Naive thymus-derived CD4-positive, alpha-beta T cell (primary cell): Measurements from ENCODE around the gene FOXQ1. TPM values are rescaled to one million over a fixed set of nuclear protein-coding genes. Genes with fewer than 3 reads are reported as not detected.

Experiments
- ATAC-seq: fragments of 150-1000 bp; cut with Tn5 transposase; 2 replicates; pipeline ENCODE4 v1.10.0; 2021; ENCODE audit warnings: mild to moderate bottlenecking, moderate library complexity
- CTCF ChIA-PET: fragments of 350-600 bp; sonication (Branson Sonifier 250); formaldehyde crosslinking; loops from one replicate; lab custom pipeline; 2021; ENCODE audit warnings: antibody characterized with exemption; lab: Charles Lee
- POLR2A ChIA-PET: fragments of 350-600 bp; sonication (Branson Sonifier 250); formaldehyde crosslinking; loops from one replicate; lab custom pipeline; 2021; ENCODE audit warnings: antibody characterized with exemption, inconsistent platforms; lab: Charles Lee
- DNase-seq, 9 donors: peaks; one replicate each; pipeline versions ENCODE4 v3.0.0 to v3.0.0-alpha.2; 2020 to 2022; ENCODE audit warnings: mixed read lengths in 1 of 9
- H3K27ac ChIP-seq: one replicate; pipeline ENCODE4 v1.7.0; 2013; ENCODE audit warnings: mild to moderate bottlenecking, low read depth, low read length, moderate library complexity
- H3K27me3 ChIP-seq, 2 donors: one replicate each; pipeline ENCODE4 v1.7.0; 2013; ENCODE audit warnings: low read length in 2 of 2, mild to moderate bottlenecking in 2 of 2, moderate library complexity in 2 of 2; ENCODE audit not compliant: control insufficient read depth in 2 of 2, insufficient read depth in 2 of 2
- H3K36me3 ChIP-seq, 3 experiments: 1 replicate in 2 of 3; 2 replicates in 1 of 3; pipeline ENCODE4 v1.7.0; 2013; ENCODE audit warnings: low read length in 3 of 3, mild to moderate bottlenecking in 3 of 3, moderate library complexity in 1 of 3; ENCODE audit not compliant: insufficient read depth in 3 of 3, control insufficient read depth in 2 of 3
- H3K4me1 ChIP-seq, 2 donors: one replicate each; pipeline ENCODE4 v1.7.0; 2013; ENCODE audit warnings: low read length in 2 of 2, mild to moderate bottlenecking in 2 of 2, moderate library complexity in 1 of 2; ENCODE audit not compliant: control insufficient read depth in 2 of 2, insufficient read depth in 2 of 2
- H3K4me3 ChIP-seq: 2 replicates; pipeline ENCODE4 v1.7.0; 2013; ENCODE audit warnings: mild to moderate bottlenecking, low read length
- H3K9me3 ChIP-seq, 3 experiments: 1 replicate in 2 of 3; 2 replicates in 1 of 3; pipeline ENCODE4 v1.7.0; 2013; ENCODE audit warnings: low read length in 3 of 3; ENCODE audit not compliant: control insufficient read depth in 2 of 3
- H3K27ac Mint-ChIP-seq, 9 donors: one replicate each; pipeline ENCODE4 v1.8.0; 2020 to 2022; ENCODE audit warnings: mixed read lengths in 9 of 9, mild to moderate bottlenecking in 8 of 9, moderate library complexity in 5 of 9, inconsistent platforms in 2 of 9
- H3K27me3 Mint-ChIP-seq, 5 donors: one replicate each; pipeline ENCODE4 v1.8.0; 2021 to 2022; ENCODE audit warnings: mixed read lengths in 5 of 5, mild to moderate bottlenecking in 1 of 5
- H3K36me3 Mint-ChIP-seq, 5 donors: one replicate each; pipeline ENCODE4 v1.8.0; 2020 to 2022; ENCODE audit warnings: mixed read lengths in 5 of 5, mild to moderate bottlenecking in 3 of 5, inconsistent platforms in 1 of 5
- H3K4me1 Mint-ChIP-seq, 7 donors: one replicate each; pipeline ENCODE4 v1.8.0; 2020 to 2022; ENCODE audit warnings: mixed read lengths in 7 of 7, mild to moderate bottlenecking in 3 of 7, inconsistent platforms in 1 of 7
- H3K4me3 Mint-ChIP-seq, 10 donors: one replicate each; pipeline ENCODE4 v1.8.0; 2020 to 2022; ENCODE audit warnings: mild to moderate bottlenecking in 10 of 10, mixed read lengths in 10 of 10, moderate library complexity in 6 of 10, inconsistent platforms in 2 of 10
- H3K9me3 Mint-ChIP-seq, 11 donors: one replicate each; pipeline ENCODE4 v1.8.0; 2020 to 2022; ENCODE audit warnings: mixed read lengths in 11 of 11, mild to moderate bottlenecking in 4 of 11, inconsistent platforms in 1 of 11, moderate library complexity in 1 of 11
- intact Hi-C, 2 donors: fragments of 100-400 bp; cut with micrococcal nuclease; formaldehyde crosslinking; loops; one replicate each; pipeline ENCODE4 v1.15.1; 2023
- polyA plus RNA-seq, 2 donors: library from polyadenylated mRNA; unstranded; fragments of 300-500 nt; fragmentation: Illumina TruSeq; gene quantifications; one replicate each; pipeline ENCODE4 v1.2.3, GENCODE V29; 2021
- total RNA-seq, 6 experiments: library from RNA in 5 of 6; stranded (reverse) in 5 of 6; gene quantifications; 1 replicate in 5 of 6; 2 replicates in 1 of 6; pipeline ENCODE4 v1.2.3 and lab custom pipeline; 2021 to 2026

FOXQ1 gene
- total and polyA plus RNA-seq, 7 experiments from 2014 or later = not detected

DNA sequence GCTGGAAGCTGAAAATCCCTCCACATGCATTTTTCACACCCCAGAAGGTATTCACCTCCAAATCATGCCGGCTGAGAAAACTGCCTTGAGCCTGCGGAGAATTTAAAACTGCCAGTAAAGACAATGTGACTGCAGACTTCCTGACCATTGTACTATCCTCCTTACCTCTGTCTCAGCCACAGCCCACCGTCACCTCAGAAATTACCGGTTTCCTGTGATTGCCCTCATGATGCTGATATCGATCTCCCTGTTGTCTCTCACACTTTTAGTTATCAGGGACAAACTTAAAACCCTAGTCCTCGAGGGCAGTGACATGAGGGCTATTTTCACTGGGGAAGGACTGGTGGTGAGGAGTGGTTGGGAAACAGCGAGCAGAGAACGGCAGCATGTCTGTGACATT lies 30.2 kb upstream of the FOXQ1 start:
- H3K27ac Mint-ChIP-seq = no peak overlapping the region
- no peaks in the 10 kb centered on the region for H3K9me3 ChIP-seq
- no peaks in the 10 kb centered on the region for H3K36me3 Mint-ChIP-seq
- no peak overlapping the region for H3K27ac ChIP-seq
- no peaks in the 10 kb centered on the region for H3K4me1 ChIP-seq
- no peak for DNase-seq
- intact Hi-C loops = no loop called here
- H3K4me3 Mint-ChIP-seq = no peak overlapping the region
- ChIA-PET POLR2A (no interaction called here), CTCF (no interaction called here)
- H3K27me3 Mint-ChIP-seq = peaks cover 22 to 59% (median 44%) of the 10 kb centered on the region in 5 donors
- H3K27me3 ChIP-seq = no peaks in the 10 kb centered on the region
- H3K4me3 ChIP-seq = no peak overlapping the region
- peaks cover 0 to 2% (median 0%) of the 10 kb centered on the region in 11 donors for H3K9me3 Mint-ChIP-seq
- H3K4me1 Mint-ChIP-seq = peaks cover 0 to 5% (median 0%) of the 10 kb centered on the region in 7 donors
- H3K36me3 ChIP-seq = no peaks in the 10 kb centered on the region
- ATAC-seq = no peak

DNA sequence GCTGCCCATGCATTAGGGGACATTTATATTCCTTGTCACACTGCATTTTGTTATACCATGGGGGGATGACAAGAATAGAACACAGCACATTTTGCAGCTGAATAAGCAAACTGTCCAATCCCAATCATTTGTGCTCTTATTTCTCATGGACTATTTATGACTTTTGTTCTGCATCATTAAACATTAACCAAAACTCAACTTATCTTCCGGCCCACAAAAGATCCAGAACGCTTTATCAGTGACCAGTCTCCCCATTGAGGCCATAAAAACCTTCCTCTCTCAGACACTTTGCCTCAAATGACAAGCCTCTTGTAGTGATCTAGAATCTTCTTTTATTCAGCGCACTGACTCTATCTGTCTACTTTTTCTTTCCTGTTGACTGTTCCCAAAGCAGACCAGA lies 28.4 kb upstream of the FOXQ1 start:
- peaks cover 0 to 5% (median 0%) of the 10 kb centered on the region in 7 donors for H3K4me1 Mint-ChIP-seq
- Histone ChIP-seq H3K27me3 (no peaks in the 10 kb centered on the region), H3K36me3 (no peaks in the 10 kb centered on the region), H3K4me1 (no peaks in the 10 kb centered on the region), H3K27ac (no peak overlapping the region), H3K9me3 (no peaks in the 10 kb centered on the region), H3K4me3 (no peak overlapping the region)
- H3K9me3 Mint-ChIP-seq = peaks cover 0 to 2% (median 0%) of the 10 kb centered on the region in 11 donors
- intact Hi-C loops = no loop called here
- ChIA-PET POLR2A (no interaction called here), CTCF (no interaction called here)
- H3K36me3 Mint-ChIP-seq = no peaks in the 10 kb centered on the region
- ATAC-seq = no peak
- H3K4me3 Mint-ChIP-seq = no peak overlapping the region
- H3K27me3 Mint-ChIP-seq = peaks cover 25 to 63% (median 46%) of the 10 kb centered on the region in 5 donors
- no peak for DNase-seq
- H3K27ac Mint-ChIP-seq = no peak overlapping the region

DNA sequence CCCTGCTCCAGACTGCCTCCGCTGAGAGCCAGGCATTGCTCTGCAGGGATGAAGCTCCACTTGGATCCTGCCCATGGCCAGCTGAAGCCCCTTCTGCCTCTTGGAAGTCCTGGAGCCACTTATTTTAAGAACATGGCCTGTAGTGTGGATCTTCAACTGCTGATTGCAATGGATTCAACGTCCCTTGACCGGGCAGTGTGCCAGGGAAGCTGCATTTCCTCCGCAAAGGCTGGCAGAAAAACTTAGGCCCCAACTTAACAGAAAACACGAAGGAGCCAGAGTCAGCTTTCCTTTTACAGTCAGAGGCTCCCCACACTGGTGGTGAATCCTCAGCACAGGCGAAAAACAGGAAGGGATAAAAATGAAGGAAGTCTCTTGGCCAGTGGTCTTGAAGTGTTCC lies 26.3 kb upstream of the FOXQ1 start:
- Mint-ChIP-seq H3K4me1 (peaks cover 0 to 5% (median 0%) of the 10 kb centered on the region in 7 donors), H3K4me3 (no peak overlapping the region), H3K9me3 (peaks cover 0 to 2% (median 0%) of the 10 kb centered on the region in 11 donors), H3K36me3 (no peaks in the 10 kb centered on the region), H3K27ac (no peak overlapping the region), H3K27me3 (peaks cover 17 to 69% (median 45%) of the 10 kb centered on the region in 5 donors)
- DNase-seq (no peak), ATAC-seq (no peak)
- Histone ChIP-seq H3K4me1 (no peaks in the 10 kb centered on the region), H3K27me3 (no peaks in the 10 kb centered on the region), H3K36me3 (no peaks in the 10 kb centered on the region), H3K4me3 (no peak overlapping the region), H3K9me3 (no peaks in the 10 kb centered on the region), H3K27ac (no peak overlapping the region)
- POLR2A ChIA-PET = no interaction called here
- CTCF ChIA-PET = no interaction called here
- intact Hi-C loops = no loop called here

- H3K27ac ChIP-seq = no peak overlapping the region
- POLR2A ChIA-PET = no interaction called here
- no peak for DNase-seq
These were observed 25.9 kb upstream of the FOXQ1 start for GRCh38 chr6:1285956-1286355.

GRCh38 chr6:1287103-1287591 lies 24.8 kb upstream of the FOXQ1 start:
- Histone ChIP-seq H3K4me1 (no peaks in the 10 kb centered on the region), H3K9me3 (no peaks in the 10 kb centered on the region), H3K27ac (no peak overlapping the region), H3K4me3 (no peak overlapping the region), H3K36me3 (no peaks in the 10 kb centered on the region), H3K27me3 (no peaks in the 10 kb centered on the region)
- ChIA-PET CTCF (no interaction called here), POLR2A (no interaction called here)
- intact Hi-C loops = no loop called here
- H3K4me3 Mint-ChIP-seq = no peak overlapping the region
- H3K36me3 Mint-ChIP-seq = no peaks in the 10 kb centered on the region
- H3K4me1 Mint-ChIP-seq = no peaks in the 10 kb centered on the region
- H3K9me3 Mint-ChIP-seq = peaks cover 0 to 5% (median 0%) of the 10 kb centered on the region in 11 donors
- no peak overlapping the region for H3K27ac Mint-ChIP-seq
- peaks cover 10 to 56% (median 32%) of the 10 kb centered on the region in 5 donors for H3K27me3 Mint-ChIP-seq
- ATAC-seq (peak; percentile 85), DNase-seq (no peak)

More at GRCh38 chr6:1285956-1286355, 25.9 kb upstream of the FOXQ1 start:
- Histone ChIP-seq H3K4me3 (no peak overlapping the region), H3K4me1 (no peaks in the 10 kb centered on the region), H3K36me3 (no peaks in the 10 kb centered on the region), H3K9me3 (no peaks in the 10 kb centered on the region), H3K27me3 (no peaks in the 10 kb centered on the region)
- H3K27ac Mint-ChIP-seq = no peak overlapping the region
- peaks cover 0 to 2% (median 0%) of the 10 kb centered on the region in 11 donors for H3K9me3 Mint-ChIP-seq
- no peaks in the 10 kb centered on the region for H3K36me3 Mint-ChIP-seq
- no peak overlapping the region for H3K4me3 Mint-ChIP-seq
- peaks cover 15 to 68% (median 44%) of the 10 kb centered on the region in 5 donors for H3K27me3 Mint-ChIP-seq
- H3K4me1 Mint-ChIP-seq = peaks cover 0 to 5% (median 0%) of the 10 kb centered on the region in 7 donors
- CTCF ChIA-PET = no interaction called here
- intact Hi-C loops = no loop called here
- no peak for ATAC-seq

DNA sequence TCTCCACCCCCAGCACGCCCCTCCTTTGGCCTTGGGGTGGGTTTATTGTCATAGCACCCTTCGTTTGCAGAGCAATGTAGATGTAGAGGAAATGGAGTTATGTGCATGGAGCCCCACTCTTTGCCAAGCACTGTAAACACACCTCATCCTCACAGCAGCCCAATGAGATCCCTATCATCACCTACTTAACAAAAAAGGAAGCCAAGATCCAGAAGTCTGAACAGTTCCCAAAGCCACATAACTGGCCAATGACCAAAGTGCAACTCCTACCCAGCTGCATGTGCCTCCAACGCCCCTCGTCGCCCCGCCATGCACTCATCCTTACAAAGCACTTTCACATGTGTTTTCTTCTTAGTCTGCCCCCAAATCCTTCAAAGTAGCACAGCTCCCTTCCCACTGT lies 21.8 kb upstream of the FOXQ1 start:
- Mint-ChIP-seq H3K4me1 (no peaks in the 10 kb centered on the region), H3K27me3 (peaks cover 8 to 60% (median 41%) of the 10 kb centered on the region in 5 donors), H3K36me3 (no peaks in the 10 kb centered on the region), H3K4me3 (no peak overlapping the region), H3K9me3 (peaks cover 0 to 7% (median 3%) of the 10 kb centered on the region in 11 donors), H3K27ac (peak overlapping the region in 1 of 9 donors; percentile 11)
- ATAC-seq (no peak), DNase-seq (no peak)
- ChIA-PET POLR2A (no interaction called here), CTCF (no interaction called here)
- H3K4me1 ChIP-seq = no peaks in the 10 kb centered on the region
- no peaks in the 10 kb centered on the region for H3K36me3 ChIP-seq
- no peak overlapping the region for H3K27ac ChIP-seq
- no peak overlapping the region for H3K4me3 ChIP-seq
- H3K9me3 ChIP-seq = no peaks in the 10 kb centered on the region
- intact Hi-C loops = no loop called here
- H3K27me3 ChIP-seq = no peaks in the 10 kb centered on the region

DNA sequence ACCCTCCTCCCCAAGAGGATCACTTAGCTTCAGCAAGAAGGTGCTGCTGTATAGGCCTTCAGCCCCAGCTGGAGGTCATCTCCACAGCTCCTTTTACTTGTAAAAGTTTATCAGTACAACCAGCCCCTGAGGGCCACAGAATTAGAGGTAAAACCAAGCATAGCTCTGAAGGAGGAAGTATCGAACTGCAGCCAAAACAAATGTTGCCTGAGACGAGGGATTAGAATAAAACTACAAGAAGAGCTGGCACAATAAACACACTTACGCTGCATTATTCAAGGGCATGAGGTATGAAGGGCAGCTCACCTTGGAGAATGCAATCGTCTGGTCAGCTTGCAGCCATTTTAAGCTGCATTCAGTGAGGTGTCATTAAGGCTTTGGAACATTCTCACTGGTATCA lies 21.1 kb upstream of the FOXQ1 start:
- POLR2A ChIA-PET = no interaction called here
- no peaks in the 10 kb centered on the region for H3K27me3 ChIP-seq
- H3K4me1 ChIP-seq = no peaks in the 10 kb centered on the region
- CTCF ChIA-PET = no interaction called here
- intact Hi-C loops = no loop called here
- H3K9me3 Mint-ChIP-seq = peaks cover 0 to 13% (median 3%) of the 10 kb centered on the region in 11 donors
- ATAC-seq = no peak
- H3K36me3 Mint-ChIP-seq = no peaks in the 10 kb centered on the region
- H3K4me3 ChIP-seq = no peak overlapping the region
- H3K27me3 Mint-ChIP-seq = peaks cover 9 to 67% (median 48%) of the 10 kb centered on the region in 5 donors
- no peaks in the 10 kb centered on the region for H3K36me3 ChIP-seq
- H3K9me3 ChIP-seq = no peaks in the 10 kb centered on the region
- no peaks in the 10 kb centered on the region for H3K4me1 Mint-ChIP-seq
- H3K27ac ChIP-seq = no peak overlapping the region
- no peak for DNase-seq
- H3K27ac Mint-ChIP-seq = no peak overlapping the region
- H3K4me3 Mint-ChIP-seq = no peak overlapping the region
